Neural progenitor cell (in vitro differentiated cells): ENCODE results near the gene ZNF536. TPM values are rescaled to one million over a fixed set of nuclear protein-coding genes. Genes with fewer than 3 reads are reported as not detected.

Source experiments
- DNase-seq: peaks from one replicate; pipeline ENCODE4 v3.0.0-alpha.2; 2016; ENCODE audit warnings: low spot score
- H2AFZ ChIP-seq: fragments of 200-600 bp; sonication (generic); replicated peaks from 2 replicates; pipeline ENCODE4 v1.6.1; 2016; ENCODE audit warnings: antibody characterized with exemption
- H3F3A ChIP-seq: fragments of 200-600 bp; sonication (generic); 2 replicates; pipeline ENCODE4 v1.6.1; 2016; ENCODE audit warnings: antibody characterized with exemption, low read depth
- H3K27ac ChIP-seq: fragments of 200-600 bp; sonication (generic); 2 replicates; pipeline ENCODE4 v1.5.1; 2016; ENCODE audit warnings: mild to moderate bottlenecking
- H3K27me3 ChIP-seq: fragments of 200-600 bp; sonication (generic); 2 replicates; pipeline ENCODE4 v1.6.1; 2016; ENCODE audit warnings: mild to moderate bottlenecking, moderate library complexity
- H3K36me3 ChIP-seq: fragments of 200-600 bp; sonication (generic); 2 replicates; pipeline ENCODE4 v1.5.1; 2016
- H3K4me1 ChIP-seq: fragments of 200-600 bp; sonication (generic); 2 replicates; pipeline ENCODE4 v1.6.1; 2016; ENCODE audit warnings: mixed run types
- H3K4me2 ChIP-seq: fragments of 200-600 bp; sonication (generic); 2 replicates; pipeline ENCODE4 v1.6.1; 2016
- H3K4me3 ChIP-seq: fragments of 200-600 bp; sonication (generic); 2 replicates; pipeline ENCODE4 v1.5.1; 2016
- H3K79me2 ChIP-seq: fragments of 200-600 bp; sonication (generic); 2 replicates; pipeline ENCODE4 v1.6.1; 2016; ENCODE audit warnings: low read depth
- H3K9ac ChIP-seq: fragments of 200-600 bp; sonication (generic); 2 replicates; pipeline ENCODE4 v1.6.1; 2016
- H3K9me3 ChIP-seq: fragments of 200-600 bp; sonication (generic); 2 replicates; pipeline ENCODE4 v1.5.1; 2016; ENCODE audit warnings: low read depth
- H4K20me1 ChIP-seq: fragments of 200-600 bp; sonication (generic); 2 replicates; pipeline ENCODE4 v1.6.1; 2016; ENCODE audit warnings: low read depth
- H3K27ac Mint-ChIP-seq: 3 replicates; pipeline ENCODE4 v1.8.0; 2021; ENCODE audit warnings: mixed read lengths
- H3K27me3 Mint-ChIP-seq: 2 replicates; pipeline ENCODE4 v1.8.0; 2022; ENCODE audit warnings: low read depth, mild to moderate bottlenecking, inconsistent platforms, moderate library complexity, mixed read lengths; ENCODE audit not compliant: insufficient read depth
- H3K36me3 Mint-ChIP-seq: 3 replicates; pipeline ENCODE4 v1.8.0; 2021; ENCODE audit warnings: mixed read lengths
- H3K4me1 Mint-ChIP-seq: 3 replicates; pipeline ENCODE4 v1.8.0; 2021; ENCODE audit warnings: mixed read lengths
- H3K4me3 Mint-ChIP-seq: 3 replicates; pipeline ENCODE4 v1.8.0; 2021; ENCODE audit warnings: mild to moderate bottlenecking, moderate library complexity, mixed read lengths
- H3K9me3 Mint-ChIP-seq: 3 replicates; pipeline ENCODE4 v1.8.0; 2020; ENCODE audit warnings: mixed read lengths
- CTCF ChIP-seq: fragments of 200-600 bp; sonication (generic); IDR thresholded peaks from 2 replicates; pipeline ENCODE4 v1.5.1; 2017; ENCODE audit warnings: antibody characterized with exemption, mild to moderate bottlenecking
- EZH2 ChIP-seq: fragments of 200-600 bp; sonication (generic); IDR thresholded peaks from 2 replicates; pipeline ENCODE4 v1.6.1; 2017; ENCODE audit warnings: antibody characterized with exemption, mild to moderate bottlenecking, moderate library complexity
- EZH2phosphoT487 ChIP-seq: fragments of 200-600 bp; sonication (generic); IDR thresholded peaks from 2 replicates; pipeline ENCODE4 v1.6.1; 2017; ENCODE audit warnings: antibody characterized with exemption
- total RNA-seq: library from RNA; depleted of rRNA; stranded (reverse); fragments of >200 nt; gene quantifications from 2 replicates; pipeline ENCODE4 v1.2.3, GENCODE V29; 2015; ENCODE audit warnings: low replicate concordance

Gene ZNF536
- total RNA-seq, 1 donor from 2014 or later: 0.24 TPM

- Histone ChIP-seq H3K27me3 (peaks cover 44% of the 10 kb centered on the region), H3K9ac (no peak overlapping the region), H3K4me1 (peaks cover 34% of the 10 kb centered on the region), H2AFZ (peak overlapping the region; percentile 95), H3F3A (peaks cover 20% of the 10 kb centered on the region), H3K79me2 (no peaks in the 10 kb centered on the region), H3K9me3 (no peaks in the 10 kb centered on the region), H3K4me3 (peak overlapping the region; percentile 68), H3K4me2 (peak overlapping the region; percentile 96), H3K27ac (no peak overlapping the region), H4K20me1 (no peaks in the 10 kb centered on the region), H3K36me3 (no peaks in the 10 kb centered on the region)
- Mint-ChIP-seq H3K27ac (no peak overlapping the region), H3K27me3 (peaks cover 25% of the 10 kb centered on the region), H3K36me3 (no peaks in the 10 kb centered on the region), H3K4me1 (peaks cover 18% of the 10 kb centered on the region), H3K4me3 (peak overlapping the region; percentile 86), H3K9me3 (no peaks in the 10 kb centered on the region)
- DNase-seq: peak; percentile 54
- TF ChIP-seq EZH2 (peak; percentile 40), EZH2phosphoT487 (peak; percentile 49), CTCF (no peak)
Measured at GRCh38 chr19:30374865-30375552, 2.8 kb downstream of the ZNF536 start.

- Histone ChIP-seq H4K20me1 (no peaks in the 10 kb centered on the region), H3K79me2 (no peaks in the 10 kb centered on the region), H3K27me3 (peaks cover 44% of the 10 kb centered on the region), H3K4me1 (peaks cover 30% of the 10 kb centered on the region), H3F3A (peaks cover 20% of the 10 kb centered on the region), H3K9ac (no peak overlapping the region), H3K4me3 (peak overlapping the region; percentile 68), H3K27ac (no peak overlapping the region), H2AFZ (peak overlapping the region; percentile 63), H3K4me2 (peak overlapping the region; percentile 96), H3K9me3 (no peaks in the 10 kb centered on the region), H3K36me3 (no peaks in the 10 kb centered on the region)
- no peak for DNase-seq
- Mint-ChIP-seq H3K27ac (no peak overlapping the region), H3K4me1 (peaks cover 18% of the 10 kb centered on the region), H3K36me3 (no peaks in the 10 kb centered on the region), H3K27me3 (peaks cover 25% of the 10 kb centered on the region), H3K9me3 (no peaks in the 10 kb centered on the region), H3K4me3 (peak overlapping the region; percentile 59)
- TF ChIP-seq EZH2: no peak
- TF ChIP-seq CTCF: no peak
- TF ChIP-seq EZH2phosphoT487: peak; percentile 4
Measured at GRCh38 chr19:30375553-30376031, 3.4 kb downstream of the ZNF536 start.

- H3K27me3 ChIP-seq: peaks cover 44% of the 10 kb centered on the region
Measured at GRCh38 chr19:30376272-30376671, 4.1 kb downstream of the ZNF536 start.

More at GRCh38 chr19:30376272-30376671, 4.1 kb downstream of the ZNF536 start:
- no peaks in the 10 kb centered on the region for H3K9me3 Mint-ChIP-seq
- peaks cover 20% of the 10 kb centered on the region for H3F3A ChIP-seq
- H3K4me2 ChIP-seq: no peak overlapping the region
- H3K79me2 ChIP-seq: no peaks in the 10 kb centered on the region
- TF ChIP-seq EZH2phosphoT487: no peak
- no peak for TF ChIP-seq EZH2
- TF ChIP-seq CTCF: no peak
- H3K4me3 ChIP-seq: no peak overlapping the region
- no peaks in the 10 kb centered on the region for H3K9me3 ChIP-seq
- H3K4me1 Mint-ChIP-seq: peaks cover 18% of the 10 kb centered on the region
- H3K27ac Mint-ChIP-seq: no peak overlapping the region
- H2AFZ ChIP-seq: no peak overlapping the region
- peak overlapping the region; percentile 59 for H3K4me3 Mint-ChIP-seq
- H3K9ac ChIP-seq: no peak overlapping the region
- no peaks in the 10 kb centered on the region for H4K20me1 ChIP-seq
- H3K27ac ChIP-seq: no peak overlapping the region
- peaks cover 30% of the 10 kb centered on the region for H3K4me1 ChIP-seq
- DNase-seq: no peak
- H3K27me3 Mint-ChIP-seq: peaks cover 26% of the 10 kb centered on the region
- no peaks in the 10 kb centered on the region for H3K36me3 Mint-ChIP-seq
- no peaks in the 10 kb centered on the region for H3K36me3 ChIP-seq
